GM19025 (cell line): ENCODE data around the gene HSD17B8.

Experiments used
- ATAC-seq: cut with Tn5 transposase; IDR thresholded peaks from one replicate; pipeline ENCODE4 v1.9.1; 2021; ENCODE audit warnings: mild to moderate bottlenecking, low read depth, moderate library complexity; ENCODE audit not compliant: unreplicated experiment

HSD17B8 gene

GRCh38 chr6:33171016-33171879 lies 33.2 kb upstream of the HSD17B8 start:
- ATAC-seq: no peak

- no peak for ATAC-seq
Observed at GRCh38 chr6:33171880-33172687, 32.4 kb upstream of the HSD17B8 start.

GRCh38 chr6:33172688-33173534 lies 31.5 kb upstream of the HSD17B8 start:
- no peak for ATAC-seq

DNA sequence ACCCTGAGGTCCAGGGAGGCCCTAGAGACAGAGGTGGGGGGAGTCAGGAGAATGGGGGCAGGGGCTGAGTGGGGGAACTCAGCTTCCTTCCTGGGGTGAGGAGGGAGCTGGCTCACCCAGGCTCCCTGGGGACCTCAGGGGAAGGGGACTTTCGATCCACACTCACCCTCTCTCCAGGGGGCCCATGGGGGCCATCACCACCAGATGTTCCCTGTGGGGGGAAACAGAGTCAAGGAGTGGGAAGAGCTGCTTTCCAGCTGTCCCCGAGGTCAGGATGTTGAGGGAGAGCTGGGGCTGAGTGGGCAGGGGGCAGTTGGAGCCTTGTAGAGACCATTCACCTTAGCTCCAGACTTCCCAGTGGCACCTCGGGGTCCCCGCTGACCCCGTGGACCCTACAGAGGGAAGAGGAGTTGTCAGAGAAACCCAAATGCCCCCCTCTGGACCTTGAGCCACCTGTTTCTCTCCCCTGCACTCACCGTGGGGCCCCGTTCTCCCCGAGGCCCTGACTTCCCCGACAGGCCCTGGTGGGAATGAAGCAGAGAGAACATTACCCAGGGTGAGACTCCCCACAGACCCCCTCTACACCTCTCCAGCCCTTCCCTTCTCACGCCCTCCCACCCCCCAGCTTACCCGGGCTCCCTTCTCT lies 30.8 kb upstream of the HSD17B8 start:
- no peak for ATAC-seq

GRCh38 chr6:33174784-33175183 lies 29.7 kb upstream of the HSD17B8 start:
- no peak for ATAC-seq

DNA sequence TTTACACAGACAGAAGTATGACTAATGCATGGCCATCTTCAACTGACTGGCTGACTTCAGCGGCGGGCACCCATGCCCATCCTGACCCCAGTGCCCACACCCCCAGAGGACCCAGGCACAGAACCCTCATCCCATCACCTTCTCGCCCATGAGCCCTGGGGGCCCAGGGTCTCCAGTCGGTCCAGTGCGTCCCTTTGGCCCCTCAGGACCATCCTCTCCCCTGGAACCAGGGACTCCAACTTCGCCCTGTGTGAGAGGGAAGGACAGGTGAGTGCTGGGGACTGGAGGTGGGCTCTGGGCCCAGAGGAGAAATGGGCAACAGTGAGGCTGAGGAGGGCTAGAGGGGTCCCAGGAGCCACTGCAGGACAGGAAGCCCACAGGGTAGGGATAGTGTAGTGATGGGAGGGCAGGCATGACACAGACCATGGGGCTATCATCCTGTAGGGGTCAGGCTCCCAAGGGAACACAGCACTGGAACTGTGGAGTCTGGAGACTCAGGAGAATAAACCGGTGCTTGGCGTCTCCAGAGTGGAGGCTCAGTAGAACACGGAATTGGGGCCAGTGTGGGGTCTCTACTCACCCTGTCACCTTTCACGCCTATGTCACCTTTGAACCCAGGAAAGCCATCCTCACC lies 28.9 kb upstream of the HSD17B8 start:
- no peak for ATAC-seq

DNA sequence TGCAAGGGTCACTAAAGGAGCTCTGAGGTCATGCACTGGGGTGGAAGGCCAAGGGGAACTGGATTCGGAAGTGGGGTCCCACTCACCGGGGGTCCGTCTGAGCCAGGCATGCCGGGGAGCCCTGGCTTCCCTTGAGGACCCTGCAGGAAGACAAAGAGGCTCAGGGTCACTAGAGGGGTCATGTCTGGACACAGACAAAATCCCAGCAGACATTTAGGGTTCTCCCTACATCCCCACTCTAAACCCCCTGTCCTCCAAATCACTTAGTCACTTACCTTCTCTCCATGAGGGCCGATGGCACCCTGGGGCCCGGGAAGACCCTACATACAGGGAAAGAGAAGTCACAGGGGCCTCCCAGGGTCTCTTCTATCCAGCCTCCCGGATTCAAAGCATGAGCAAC lies 27.5 kb upstream of the HSD17B8 start:
- ATAC-seq: no peak

DNA sequence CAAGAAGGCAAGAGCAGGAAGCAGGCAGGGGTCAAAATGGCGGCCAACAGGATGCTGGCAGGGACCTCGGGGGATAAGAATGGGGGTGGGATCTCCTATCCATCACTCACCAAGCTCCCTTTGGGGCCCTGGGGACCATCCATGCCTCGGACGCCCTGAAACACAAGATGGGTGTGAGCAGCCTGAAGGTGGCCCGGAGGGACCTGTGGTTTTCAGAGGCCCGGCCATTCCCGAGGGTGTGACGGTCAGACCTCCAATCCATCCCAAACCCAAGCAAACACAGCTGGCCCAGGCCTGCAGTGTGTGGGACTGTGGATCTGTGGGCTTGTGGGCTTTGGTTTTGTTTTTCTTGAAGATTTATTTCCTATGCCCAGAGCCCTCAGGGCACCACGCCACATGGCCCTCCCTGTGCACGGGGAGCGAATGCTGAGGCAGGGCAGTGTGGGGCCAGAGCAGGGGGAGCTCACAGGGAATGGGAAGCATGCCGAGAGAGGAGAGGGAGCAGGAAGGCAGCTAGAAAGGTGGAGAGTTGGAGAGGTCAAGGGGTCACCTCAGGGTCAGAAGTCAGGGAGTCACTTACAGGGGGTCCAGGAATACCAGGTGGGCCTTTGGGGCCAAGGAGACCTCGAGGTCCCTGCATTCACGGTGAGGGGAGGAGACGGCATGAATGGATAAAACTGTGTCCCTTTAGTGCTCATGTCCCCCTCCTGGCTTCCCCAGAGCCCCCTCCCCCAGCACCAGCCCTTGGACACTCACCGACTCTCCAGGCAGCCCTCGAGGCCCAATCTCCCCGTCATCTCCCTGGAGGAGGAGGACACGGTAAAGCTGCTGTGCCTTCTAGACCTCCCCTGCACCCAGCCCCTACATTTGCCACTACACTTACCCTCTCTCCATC lies 26.7 kb upstream of the HSD17B8 start:
- ATAC-seq: no peak

- ATAC-seq: no peak
Observed at GRCh38 chr6:33178755-33179475, 25.5 kb upstream of the HSD17B8 start.

DNA sequence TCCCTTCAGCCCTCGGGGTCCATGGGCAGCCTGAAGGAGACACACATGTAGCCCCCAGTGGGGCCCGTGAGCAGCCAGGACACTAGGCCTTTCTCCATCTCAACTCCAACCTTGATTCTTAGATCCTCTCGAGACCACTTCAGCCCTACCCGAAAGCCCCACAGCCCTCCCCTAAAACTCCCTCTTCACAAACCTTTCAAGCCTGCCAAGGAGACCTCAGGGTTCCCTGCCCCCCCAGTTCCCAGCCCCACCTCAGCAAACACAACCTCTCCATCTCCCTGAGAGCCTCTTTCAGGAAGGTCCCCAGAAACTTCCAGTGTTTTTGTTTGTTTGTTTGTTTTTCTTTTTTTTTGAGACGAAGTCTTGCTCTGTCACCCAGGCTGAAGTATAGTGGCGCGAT lies 23.3 kb upstream of the HSD17B8 start:
- ATAC-seq: no peak

- ATAC-seq: no peak
Observed at GRCh38 chr6:33183071-33183683, 21.3 kb upstream of the HSD17B8 start.

- no peak for ATAC-seq
Observed at GRCh38 chr6:33185190-33185589, 19.3 kb upstream of the HSD17B8 start.

DNA sequence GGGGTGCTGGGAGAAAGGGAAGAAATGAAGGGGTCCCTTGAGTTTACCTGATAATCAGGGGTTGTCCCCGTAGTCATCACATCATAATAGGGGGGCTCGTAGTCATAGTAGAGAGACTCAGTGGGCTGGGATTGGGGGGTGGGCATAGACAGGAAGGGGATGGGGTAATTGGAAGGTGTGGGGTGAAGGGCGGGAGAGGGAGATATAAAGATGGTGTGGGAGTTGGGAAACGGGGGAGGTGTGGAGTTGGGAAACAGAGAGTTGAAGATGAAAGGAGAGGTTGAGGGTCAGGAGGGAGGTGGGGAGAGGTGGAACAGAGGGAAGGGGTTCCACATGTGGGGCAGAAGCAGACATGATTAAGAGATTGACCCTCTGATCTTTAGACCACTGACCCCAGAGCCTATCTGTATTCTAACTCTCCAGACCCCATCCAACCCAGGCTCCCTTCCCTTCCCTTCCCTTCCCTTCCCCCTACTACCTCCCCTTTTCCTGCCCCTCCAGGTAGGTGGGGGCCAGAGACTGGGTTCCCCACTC lies 18.7 kb upstream of the HSD17B8 start:
- no peak for ATAC-seq

GRCh38 chr6:33187809-33188208 lies 16.6 kb upstream of the HSD17B8 start:
- ATAC-seq: no peak

DNA sequence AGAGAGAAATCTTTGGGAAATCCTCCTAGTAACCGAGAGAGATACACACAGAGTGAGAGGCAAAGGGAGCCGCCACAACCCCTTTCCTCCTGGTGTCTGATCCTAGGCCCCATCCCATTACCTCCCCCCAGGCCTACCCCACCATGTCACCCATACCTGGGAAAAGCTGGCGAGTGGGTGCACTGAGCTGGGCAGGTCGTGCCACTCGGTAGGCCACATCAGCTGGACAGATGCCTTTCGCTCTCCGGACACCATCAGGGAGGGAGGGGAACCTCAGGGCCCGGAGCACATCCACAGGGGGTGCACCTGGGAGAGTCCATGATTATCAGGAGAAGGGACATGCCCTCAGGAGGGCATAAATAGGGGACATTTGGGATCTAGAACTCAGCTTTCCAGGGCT lies 15.3 kb upstream of the HSD17B8 start:
- ATAC-seq: no peak

GRCh38 chr6:33189625-33190448 lies 14.6 kb upstream of the HSD17B8 start:
- ATAC-seq: no peak
